Ecto neural progenitor cell (in vitro differentiated cells): ENCODE measurements around the gene SLC11A1.

Experiments used
- DNase-seq: peaks from one replicate; pipeline ENCODE4 v3.0.0-alpha.2; 2018; ENCODE audit warnings: low spot score

SLC11A1 gene

GRCh38 chr2:218405746-218406208 is 23.7 kb downstream of the SLC11A1 start:
- no peak for DNase-seq

GRCh38 chr2:218406209-218406948 is 24.3 kb downstream of the SLC11A1 start:
- DNase-seq, result peak; percentile 98

- no peak for DNase-seq
Observed at GRCh38 chr2:218406949-218407618, 25.0 kb downstream of the SLC11A1 start.

- DNase-seq, result no peak
Observed at GRCh38 chr2:218407717-218408116, 25.6 kb downstream of the SLC11A1 start.

GRCh38 chr2:218418321-218418716 is 36.2 kb downstream of the SLC11A1 start:
- no peak for DNase-seq

- no peak for DNase-seq
Observed at GRCh38 chr2:218418717-218419458, 36.8 kb downstream of the SLC11A1 start, which contains the start of gene VIL1. Gene VIL1 (plus strand): TSS chr2:218419123. CDS start chr2:218423779, 4,656 bp downstream.

- DNase-seq, result no peak
Observed at GRCh38 chr2:218419630-218420216, 37.6 kb downstream of the SLC11A1 start.

GRCh38 chr2:218421027-218421426 is 39.0 kb downstream of the SLC11A1 start:
- no peak for DNase-seq

GRCh38 chr2:218422403-218423086 is 40.5 kb downstream of the SLC11A1 start:
- no peak for DNase-seq

- DNase-seq, result no peak
Observed at GRCh38 chr2:218423584-218423983, 41.5 kb downstream of the SLC11A1 start.

GRCh38 chr2:218425531-218425930 is 43.5 kb downstream of the SLC11A1 start:
- no peak for DNase-seq

GRCh38 chr2:218427741-218428140 is 45.7 kb downstream of the SLC11A1 start:
- DNase-seq, result no peak

- no peak for DNase-seq
Observed at GRCh38 chr2:218428846-218429558, 46.9 kb downstream of the SLC11A1 start.

- DNase-seq, result no peak
Observed at GRCh38 chr2:218429911-218430692, 48.0 kb downstream of the SLC11A1 start.

- DNase-seq, result no peak
Observed at GRCh38 chr2:218430721-218431120, 48.6 kb downstream of the SLC11A1 start.

- DNase-seq, result no peak
Observed at GRCh38 chr2:218431878-218432277, 49.8 kb downstream of the SLC11A1 start.

- no peak for DNase-seq
Observed at GRCh38 chr2:218432676-218433365, 50.7 kb downstream of the SLC11A1 start.

- no peak for DNase-seq
Observed at GRCh38 chr2:218434456-218434855, 52.4 kb downstream of the SLC11A1 start.
